ENCODE results near the gene EBNA1BP2. TPM values are rescaled to one million over a fixed set of nuclear protein-coding genes. Genes with fewer than 3 reads are reported as not detected.
A peak's percentile ranks its signal among the peaks of the same experiment; 100 is the strongest.

EBNA1BP2 gene
- total RNA-seq, result 100 to 1,000 TPM; 115 TPM

GRCh38 chr1:43171876-43172526 lies at the start of gene EBNA1BP2, which contains the start of gene CFAP57:
EBNA1BP2 (minus strand) TSS chr1:43172290; CDS start chr1:43172118, 172 bp downstream.
CFAP57 (plus strand) TSS chr1:43172330; CDS start chr1:43172754, 424 bp downstream.
- POLR2A ChIA-PET, result interaction anchor here (0.7 to 1.5 kb wide), 6 partner anchors 7 to 405 kb away, joined by 3 to 6 read pairs (median 3); partner anchors contain the start of genes C1orf50, HYI, P3H1 and ZNF691
- no peaks in the 10 kb centered on the region for H3K9me3 Mint-ChIP-seq
- peaks cover 19% of the 10 kb centered on the region for H3K27me3 Mint-ChIP-seq

GRCh38 chr1:43221797-43222196 lies 49.7 kb upstream of the EBNA1BP2 start:
- ATAC-seq (no peak), DNase-seq (no peak)
- no peaks in the 10 kb centered on the region for H3K27me3 Mint-ChIP-seq
- TF ChIP-seq CTCF (IDR thresholded peaks at IDR 0.05), result no peak
- intact Hi-C loops (cut with micrococcal nuclease), result no loop called here
- H3K9me3 Mint-ChIP-seq, result no peaks in the 10 kb centered on the region
- peaks cover 5% of the 10 kb centered on the region for H3K4me1 Mint-ChIP-seq (ENCODE audit: low read depth)
- CTCF ChIA-PET, result interaction anchor here (3.0 kb wide), 1 partner anchor 193 kb away, joined by 7 read pairs; no protein-coding TSS in a partner anchor
- no peak overlapping the region for H3K4me3 Mint-ChIP-seq
- no peak overlapping the region for H3K27ac Mint-ChIP-seq
- H3K36me3 Mint-ChIP-seq (ENCODE audit: low read depth), result no peaks in the 10 kb centered on the region
- POLR2A ChIA-PET, result no interaction called here

More at GRCh38 chr1:43171876-43172526, at the start of gene EBNA1BP2, which contains the start of gene CFAP57:
- no peak for TF ChIP-seq CTCF (IDR thresholded peaks at IDR 0.05)
- Mint-ChIP-seq H3K27ac (peak within 1 kb of the TSS; percentile 93), H3K4me1 (ENCODE audit: low read depth) (peaks cover 35% of the 10 kb centered on the region), H3K4me3 (peak within 1 kb of the TSS; percentile 96), H3K36me3 (ENCODE audit: low read depth) (peaks cover 49% of the 10 kb centered on the region)
- CTCF ChIA-PET, result interaction anchor here (1.6 to 2.0 kb wide), 2 partner anchors 98 to 249 kb away, joined by 4 to 5 read pairs; no protein-coding TSS in a partner anchor
- ATAC-seq (peak; percentile 88), DNase-seq (peak; percentile 95)
- intact Hi-C loops (cut with micrococcal nuclease), result no loop called here

- no peak overlapping the region for H3K4me3 Mint-ChIP-seq
- no peak for TF ChIP-seq CTCF (IDR thresholded peaks at IDR 0.05)
- no peak overlapping the region for H3K27ac Mint-ChIP-seq
- H3K27me3 Mint-ChIP-seq, result no peaks in the 10 kb centered on the region
- H3K36me3 Mint-ChIP-seq (ENCODE audit: low read depth), result no peaks in the 10 kb centered on the region
- ATAC-seq (no peak), DNase-seq (no peak)
- H3K4me1 Mint-ChIP-seq (ENCODE audit: low read depth), result peaks cover 5% of the 10 kb centered on the region
- H3K9me3 Mint-ChIP-seq, result no peaks in the 10 kb centered on the region
- intact Hi-C loops (cut with micrococcal nuclease), result no loop called here
- CTCF ChIA-PET, result interaction anchor here (3.0 kb wide), 1 partner anchor 193 kb away, joined by 7 read pairs; no protein-coding TSS in a partner anchor
- POLR2A ChIA-PET, result no interaction called here
These were observed 49.1 kb upstream of the EBNA1BP2 start for GRCh38 chr1:43220905-43221778.

- no peaks in the 10 kb centered on the region for H3K9me3 Mint-ChIP-seq
- intact Hi-C loops (cut with micrococcal nuclease), result no loop called here
- POLR2A ChIA-PET, result no interaction called here
- no peaks in the 10 kb centered on the region for H3K36me3 Mint-ChIP-seq (ENCODE audit: low read depth)
- no peak overlapping the region for H3K27ac Mint-ChIP-seq
- peaks cover 5% of the 10 kb centered on the region for H3K4me1 Mint-ChIP-seq (ENCODE audit: low read depth)
- no peak for DNase-seq
- no peak for ATAC-seq
- no peak for TF ChIP-seq CTCF (IDR thresholded peaks at IDR 0.05)
- H3K27me3 Mint-ChIP-seq, result no peaks in the 10 kb centered on the region
- CTCF ChIA-PET, result no interaction called here
- no peak overlapping the region for H3K4me3 Mint-ChIP-seq
These were observed 45.7 kb upstream of the EBNA1BP2 start for GRCh38 chr1:43217747-43218146.
